Activated CD8-positive, alpha-beta T cell treated with anti-CD3 and anti-CD28 coated beads, Interleukin-2, amount 10 ng/mL, durations not matched to agents 7 days and 5 days (primary cell): ENCODE measurements around the gene RASAL1. TPM values are rescaled to one million over a fixed set of nuclear protein-coding genes. Genes with fewer than 3 reads are reported as not detected.

Experiments
- ATAC-seq: fragments of 150-1000 bp; cut with Tn5 transposase; one replicate; pipeline ENCODE4 v1.10.0; 2021; ENCODE audit warnings: moderate library complexity
- CTCF ChIA-PET: fragments of 350-600 bp; sonication (Branson Sonifier 250); formaldehyde crosslinking; loops from one replicate; lab custom pipeline; 2021; ENCODE audit warnings: antibody characterized with exemption; lab: Charles Lee
- POLR2A ChIA-PET: fragments of 350-600 bp; sonication (Branson Sonifier 250); formaldehyde crosslinking; loops from one replicate; lab custom pipeline; 2021; ENCODE audit warnings: antibody characterized with exemption; lab: Charles Lee
- DNase-seq: peaks from one replicate; pipeline ENCODE4 v3.0.0-alpha.2; 2020
- H3K27ac Mint-ChIP-seq: one replicate; pipeline ENCODE4 v1.8.0; 2021; ENCODE audit warnings: mild to moderate bottlenecking, mixed read lengths
- H3K27me3 Mint-ChIP-seq: one replicate; pipeline ENCODE4 v1.8.0; 2021; ENCODE audit warnings: low read depth, mixed read lengths
- H3K36me3 Mint-ChIP-seq: one replicate; pipeline ENCODE4 v1.8.0; 2021; ENCODE audit warnings: low read depth, mixed read lengths
- H3K4me1 Mint-ChIP-seq: one replicate; pipeline ENCODE4 v1.8.0; 2021; ENCODE audit warnings: low read depth, mixed read lengths
- H3K4me3 Mint-ChIP-seq: one replicate; pipeline ENCODE4 v1.8.0; 2021; ENCODE audit warnings: mild to moderate bottlenecking, mixed read lengths
- H3K9me3 Mint-ChIP-seq: one replicate; pipeline ENCODE4 v1.8.0; 2022; ENCODE audit warnings: mixed read lengths; ENCODE audit not compliant: insufficient read depth
- total RNA-seq, 2 experiments: library from RNA; stranded (reverse); gene quantifications; one replicate each; pipeline ENCODE4 v1.2.3, GENCODE V29; 2021

The RASAL1 gene
- total RNA-seq, 2 experiments from 2014 or later = 0.26 to 0.47 TPM

DNA sequence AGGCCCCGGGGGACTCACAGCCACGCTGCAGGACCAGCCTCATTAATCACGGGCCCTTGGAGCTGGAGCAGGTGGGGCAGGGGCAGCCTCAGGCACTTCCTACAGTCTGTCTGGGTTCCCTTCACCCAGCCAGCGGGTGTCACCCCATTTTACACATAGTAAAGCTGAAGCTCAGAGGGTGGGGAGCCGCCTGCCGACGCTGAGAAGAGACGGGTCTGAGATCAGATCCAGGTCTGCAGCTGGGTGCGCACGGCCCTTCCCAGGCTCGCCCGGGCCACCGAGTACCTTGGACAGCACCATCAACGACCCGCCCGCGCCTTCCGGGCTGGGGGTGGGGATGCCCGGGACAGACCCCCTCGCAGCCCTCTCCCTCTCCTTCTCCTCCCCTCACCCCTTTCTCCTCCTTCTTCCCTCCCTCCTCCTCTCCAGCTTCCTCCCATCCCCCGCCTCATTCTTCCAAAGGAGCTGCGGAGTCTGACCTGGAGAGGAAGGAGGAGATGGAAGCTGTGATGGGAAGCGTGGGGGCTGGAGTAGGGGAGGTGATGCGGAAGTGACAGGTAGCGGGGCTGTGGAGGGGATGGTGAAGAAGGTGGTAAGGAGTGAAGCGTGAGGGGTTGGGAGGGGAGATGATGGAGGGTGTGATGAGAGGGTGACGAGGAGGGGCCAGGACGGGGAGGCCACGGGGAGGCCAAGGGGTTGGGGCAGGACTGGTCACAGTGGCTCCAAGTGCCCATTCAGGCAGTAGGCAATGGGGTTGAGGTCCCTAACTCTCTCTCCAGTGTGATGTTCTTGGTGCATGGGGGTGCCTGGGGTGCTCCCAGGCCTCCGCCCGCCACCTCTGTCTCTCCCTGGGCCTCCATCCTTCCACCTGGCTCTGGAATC lies 70.2 kb downstream of the RASAL1 start:
- ChIA-PET POLR2A (no interaction called here), CTCF (interaction anchor here (0.7 to 2.7 kb wide), 2 partner anchors 17 to 38 kb away, joined by 4 to 7 read pairs; no protein-coding TSS in a partner anchor)
- H3K4me1 Mint-ChIP-seq = peaks cover 12% of the 10 kb centered on the region
- no peaks in the 10 kb centered on the region for H3K27me3 Mint-ChIP-seq
- no peak overlapping the region for H3K4me3 Mint-ChIP-seq
- no peaks in the 10 kb centered on the region for H3K36me3 Mint-ChIP-seq
- no peak overlapping the region for H3K27ac Mint-ChIP-seq
- ATAC-seq = no peak
- H3K9me3 Mint-ChIP-seq = no peaks in the 10 kb centered on the region
- no peak for DNase-seq

DNA sequence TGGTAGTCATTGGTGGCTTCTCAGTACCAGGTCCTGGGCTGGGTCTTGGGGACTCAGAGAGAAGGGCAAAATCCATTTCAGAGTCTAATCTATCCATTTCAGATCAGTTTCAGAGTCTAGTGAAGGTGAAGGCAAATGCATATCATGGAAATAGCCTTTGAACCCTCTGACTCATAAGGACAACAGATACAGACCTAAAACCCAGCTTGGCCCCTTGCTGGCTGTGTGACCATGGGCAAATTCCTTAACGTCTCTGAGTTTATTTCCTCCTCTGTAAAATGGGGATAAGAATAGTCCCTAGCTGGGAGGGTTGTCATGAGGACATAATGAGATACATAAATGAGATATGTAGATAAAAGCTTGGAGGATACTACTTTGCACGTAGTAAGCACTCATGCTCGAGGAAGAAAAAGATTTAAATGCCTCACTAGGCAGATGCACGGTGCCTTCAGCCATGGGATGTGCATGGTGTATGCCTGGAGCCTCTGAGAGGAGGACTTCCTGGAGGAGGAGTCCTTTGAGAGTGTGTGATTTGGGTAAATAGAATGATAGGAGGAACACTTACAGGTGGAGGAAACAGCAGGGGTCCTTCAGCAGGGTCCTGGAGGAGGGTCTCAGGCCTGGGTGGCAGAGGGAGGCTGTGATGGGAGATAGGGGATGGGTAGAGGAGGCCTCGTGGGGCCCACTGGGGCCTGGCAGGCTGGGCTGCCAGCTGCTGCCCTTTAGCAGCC lies 71.0 kb downstream of the RASAL1 start:
- no peak overlapping the region for H3K4me3 Mint-ChIP-seq
- ChIA-PET POLR2A (no interaction called here), CTCF (no interaction called here)
- ATAC-seq = no peak
- peaks cover 4% of the 10 kb centered on the region for H3K4me1 Mint-ChIP-seq
- H3K9me3 Mint-ChIP-seq = no peaks in the 10 kb centered on the region
- DNase-seq = no peak
- no peaks in the 10 kb centered on the region for H3K27me3 Mint-ChIP-seq
- H3K27ac Mint-ChIP-seq = no peak overlapping the region
- no peaks in the 10 kb centered on the region for H3K36me3 Mint-ChIP-seq

DNA sequence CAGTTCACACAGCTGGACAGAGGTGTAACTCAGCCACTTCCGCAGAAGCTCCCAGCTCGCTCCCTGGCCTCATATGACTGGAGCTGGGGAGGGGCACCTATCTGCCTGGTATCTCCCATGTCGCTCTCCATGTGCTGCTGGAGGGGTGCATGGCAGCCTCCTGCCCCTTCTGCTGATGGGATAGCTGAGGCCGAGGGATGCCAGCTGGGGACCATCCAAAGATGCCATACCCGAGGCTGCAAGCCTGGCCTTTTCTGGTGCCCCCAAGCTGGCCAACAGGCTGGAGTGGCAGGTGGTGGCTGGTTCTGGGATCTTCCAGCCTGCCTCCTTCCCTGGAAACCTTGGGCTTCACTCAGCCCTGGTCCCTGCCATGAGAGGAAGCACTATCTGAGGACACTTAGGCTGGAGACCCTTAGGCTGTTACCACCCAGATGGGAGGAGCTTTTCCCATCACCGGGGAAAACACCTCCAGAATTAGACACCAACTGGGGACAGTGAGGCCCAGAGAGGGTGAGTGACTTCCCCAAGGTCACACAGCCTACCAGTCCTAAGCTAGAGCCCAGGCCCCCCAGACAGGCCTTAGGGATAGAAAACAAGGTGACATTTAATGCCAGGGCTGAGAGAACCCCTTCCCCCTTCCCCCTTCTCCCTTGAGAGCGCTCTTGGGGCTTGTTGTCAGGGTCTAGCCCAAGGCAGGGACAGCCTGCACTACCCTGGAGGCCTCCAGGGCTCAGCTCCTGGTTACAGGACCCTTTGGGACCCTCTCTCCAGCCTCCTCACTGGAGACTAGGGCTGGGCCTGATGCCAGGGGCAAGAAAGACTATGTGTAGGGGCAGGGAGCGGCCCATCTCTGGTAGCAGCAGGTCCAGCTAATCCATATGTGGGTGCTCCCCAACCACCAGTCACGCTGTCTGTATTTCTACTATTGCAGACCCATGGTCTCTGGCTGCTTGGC lies 71.9 kb downstream of the RASAL1 start:
- H3K4me3 Mint-ChIP-seq = no peak overlapping the region
- POLR2A ChIA-PET = no interaction called here
- no peaks in the 10 kb centered on the region for H3K36me3 Mint-ChIP-seq
- CTCF ChIA-PET = interaction anchor here (0.9 kb wide), 1 partner anchor 36 kb away, joined by 3 read pairs; no protein-coding TSS in a partner anchor
- H3K4me1 Mint-ChIP-seq = no peaks in the 10 kb centered on the region
- no peaks in the 10 kb centered on the region for H3K27me3 Mint-ChIP-seq
- H3K27ac Mint-ChIP-seq = no peak overlapping the region
- no peaks in the 10 kb centered on the region for H3K9me3 Mint-ChIP-seq
- ATAC-seq (no peak), DNase-seq (no peak)

DNA sequence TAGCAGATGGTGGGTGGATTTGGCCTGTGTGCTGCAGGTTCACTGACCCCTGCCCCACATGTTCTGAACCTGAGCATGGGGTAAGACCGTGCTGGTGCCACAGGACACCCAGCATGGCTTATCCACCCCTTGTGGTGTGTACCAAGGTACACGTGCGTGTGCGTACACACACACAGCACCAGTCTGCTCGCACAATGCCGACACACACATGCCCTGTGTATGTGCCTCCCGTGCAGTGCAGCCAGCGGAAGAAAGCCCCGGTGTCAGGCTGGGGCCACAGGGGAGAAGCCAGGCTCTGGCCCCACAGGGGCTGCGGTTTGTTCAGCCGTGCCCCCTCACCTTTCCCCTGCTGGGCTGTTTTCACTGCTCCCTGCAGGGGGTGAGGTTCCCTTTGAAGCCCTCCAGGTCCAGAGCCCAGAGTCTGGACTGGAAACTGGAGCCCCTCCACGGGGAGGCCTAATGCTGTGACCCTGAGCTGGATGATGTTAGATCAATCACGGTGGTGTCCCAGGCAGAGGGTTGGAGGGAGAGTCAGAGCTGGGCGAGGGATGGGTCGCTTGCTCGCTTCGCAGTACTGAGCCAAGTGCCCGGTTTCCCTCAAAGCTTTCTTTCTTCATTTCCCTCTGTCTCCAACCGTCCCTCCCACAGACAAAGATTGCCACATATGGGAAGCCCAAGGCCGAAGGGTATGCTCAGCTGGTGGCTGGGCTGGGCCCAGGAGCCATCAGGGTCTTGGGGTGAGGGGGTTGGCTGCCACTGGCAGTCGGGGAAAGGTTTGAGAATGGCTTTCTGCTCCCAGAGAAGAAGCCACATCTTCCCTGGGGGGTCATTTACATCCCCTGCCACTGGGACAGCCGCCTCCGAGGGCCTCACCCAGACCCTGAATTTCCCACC lies 72.8 kb downstream of the RASAL1 start:
- no peak for ATAC-seq
- Mint-ChIP-seq H3K9me3 (no peaks in the 10 kb centered on the region), H3K4me1 (no peaks in the 10 kb centered on the region), H3K36me3 (no peaks in the 10 kb centered on the region), H3K4me3 (no peak overlapping the region), H3K27me3 (no peaks in the 10 kb centered on the region), H3K27ac (no peak overlapping the region)
- ChIA-PET POLR2A (no interaction called here), CTCF (interaction anchor here (0.9 to 1.2 kb wide), 3 partner anchors 14 to 70 kb away, joined by 3 read pairs; no protein-coding TSS in a partner anchor)
- DNase-seq = no peak

DNA sequence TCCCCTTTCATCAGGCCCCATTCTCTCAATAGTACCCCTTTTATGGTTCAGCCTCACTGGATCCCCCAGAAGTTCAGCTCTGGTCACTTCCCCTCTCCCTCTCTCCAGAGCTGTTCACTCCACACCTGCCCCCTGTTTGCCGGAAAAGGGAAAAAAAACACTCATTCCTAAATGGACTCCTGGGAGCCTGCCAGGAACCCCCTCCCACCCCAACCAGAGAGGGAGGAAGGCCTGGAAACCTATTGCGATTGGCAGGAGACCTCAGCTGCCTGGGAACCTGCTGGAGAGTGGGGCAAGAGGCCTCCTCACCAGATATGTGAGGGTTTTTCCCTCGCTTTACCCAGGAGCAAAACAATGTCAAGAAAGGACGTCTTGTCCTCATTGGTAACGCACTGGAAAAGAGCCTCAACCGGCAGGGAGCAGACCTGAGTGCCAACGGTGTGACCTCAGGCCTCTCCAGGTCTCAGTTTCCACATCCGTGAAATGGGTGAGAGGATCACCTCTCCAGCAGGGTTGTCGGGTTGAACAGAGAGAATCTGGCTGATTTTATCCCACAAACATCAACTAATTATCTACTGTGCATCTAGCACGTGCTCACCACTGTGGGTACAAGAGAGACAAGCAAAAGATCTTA lies 74.4 kb downstream of the RASAL1 start:
- H3K36me3 Mint-ChIP-seq = no peaks in the 10 kb centered on the region
- DNase-seq = no peak
- no peak for ATAC-seq
- POLR2A ChIA-PET = interaction anchor here (1.0 kb wide), 1 partner anchor 12 kb away, joined by 3 read pairs; no protein-coding TSS in a partner anchor
- H3K27ac Mint-ChIP-seq = no peak overlapping the region
- CTCF ChIA-PET = interaction anchor here (1.2 kb wide), 1 partner anchor 12 kb away, joined by 3 read pairs; no protein-coding TSS in a partner anchor
- H3K9me3 Mint-ChIP-seq = no peaks in the 10 kb centered on the region
- no peaks in the 10 kb centered on the region for H3K4me1 Mint-ChIP-seq
- peaks cover 3% of the 10 kb centered on the region for H3K27me3 Mint-ChIP-seq
- H3K4me3 Mint-ChIP-seq = no peak overlapping the region

DNA sequence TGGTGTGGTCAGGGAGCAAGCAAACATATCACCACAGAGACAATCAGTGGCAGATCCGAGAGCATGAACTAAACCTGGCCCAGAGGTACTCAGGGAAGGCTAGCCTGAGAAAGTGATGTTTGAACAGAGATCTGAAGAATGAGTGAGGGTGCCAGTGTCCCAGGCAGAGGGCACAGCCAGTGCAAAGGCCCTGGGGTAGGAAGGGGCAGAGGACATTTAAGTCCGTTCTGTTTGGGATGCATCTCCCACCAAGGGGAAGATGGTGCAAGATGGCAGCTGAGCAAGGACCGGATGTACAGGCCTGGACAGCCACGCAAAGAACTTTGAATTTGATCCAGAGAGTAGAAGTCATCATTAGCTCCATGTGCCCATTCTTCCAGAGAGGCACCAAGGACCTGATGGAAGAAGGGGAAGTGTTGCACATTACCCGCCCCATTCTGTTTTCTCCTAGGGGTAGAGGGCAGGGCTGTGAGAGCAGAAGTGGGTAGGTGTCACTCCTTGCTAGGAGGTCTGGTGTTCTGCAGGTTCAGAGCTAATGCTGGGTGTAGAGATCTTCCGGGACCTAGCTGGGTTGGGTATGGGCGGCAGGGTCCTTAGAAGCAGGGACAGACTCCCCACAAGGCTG lies 75.1 kb downstream of the RASAL1 start:
- H3K4me1 Mint-ChIP-seq = no peaks in the 10 kb centered on the region
- no peak for ATAC-seq
- no peak overlapping the region for H3K4me3 Mint-ChIP-seq
- H3K9me3 Mint-ChIP-seq = no peaks in the 10 kb centered on the region
- no peaks in the 10 kb centered on the region for H3K36me3 Mint-ChIP-seq
- ChIA-PET POLR2A (interaction anchor here (1.0 kb wide), 1 partner anchor 11 kb away, joined by 3 read pairs; no protein-coding TSS in a partner anchor), CTCF (no interaction called here)
- DNase-seq = no peak
- no peak overlapping the region for H3K27ac Mint-ChIP-seq
- H3K27me3 Mint-ChIP-seq = peaks cover 11% of the 10 kb centered on the region

DNA sequence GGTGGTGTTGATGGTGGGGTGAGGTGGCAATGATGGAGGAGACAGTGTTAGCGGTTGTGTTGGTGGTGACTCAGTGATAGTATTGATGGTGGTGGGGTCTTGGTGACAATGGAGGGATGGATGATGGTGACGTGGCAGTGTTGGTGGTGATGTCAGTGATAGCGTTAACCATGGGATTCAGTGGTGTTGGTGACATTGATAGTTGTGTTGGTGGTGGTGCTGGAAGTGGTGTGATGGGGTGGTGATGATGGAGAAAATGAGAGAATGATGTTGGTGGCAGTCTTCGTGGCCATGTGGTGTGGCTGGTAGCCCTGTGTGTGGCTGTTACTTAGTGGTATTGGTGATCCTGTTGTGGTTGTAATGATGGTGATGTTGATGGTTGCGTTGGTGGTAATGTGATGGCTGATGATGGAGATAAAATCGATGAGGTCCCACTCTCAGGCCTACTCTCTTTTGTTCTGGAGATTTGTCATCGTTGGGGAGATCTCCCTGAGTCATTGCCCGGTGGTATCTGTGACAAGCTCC lies 76.4 kb downstream of the RASAL1 start:
- ChIA-PET CTCF (no interaction called here), POLR2A (no interaction called here)
- Mint-ChIP-seq H3K4me1 (no peaks in the 10 kb centered on the region), H3K27ac (no peak overlapping the region), H3K36me3 (no peaks in the 10 kb centered on the region), H3K27me3 (peaks cover 22% of the 10 kb centered on the region), H3K9me3 (no peaks in the 10 kb centered on the region), H3K4me3 (no peak overlapping the region)
- ATAC-seq (no peak), DNase-seq (no peak)

DNA sequence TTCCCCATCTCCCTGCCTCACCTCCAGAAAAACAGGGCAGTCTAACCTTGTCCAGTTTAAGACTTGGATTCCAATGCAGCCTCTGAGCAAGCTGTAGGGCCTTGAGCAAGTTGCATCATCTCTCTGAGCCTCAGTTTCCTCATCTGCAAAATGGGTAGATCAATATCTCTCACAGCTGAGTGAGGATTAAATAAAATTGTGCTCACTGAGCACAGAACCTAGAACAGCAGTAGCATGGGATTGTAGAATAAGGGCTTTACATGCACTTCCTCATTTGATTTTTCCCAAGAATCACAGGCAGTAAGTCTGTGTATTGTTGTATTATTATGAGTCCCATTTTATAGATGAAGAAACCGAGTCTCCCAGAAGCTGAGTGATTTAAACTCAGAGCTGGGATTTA lies 77.0 kb downstream of the RASAL1 start:
- POLR2A ChIA-PET = no interaction called here
- Mint-ChIP-seq H3K27ac (no peak overlapping the region), H3K4me1 (no peaks in the 10 kb centered on the region), H3K36me3 (no peaks in the 10 kb centered on the region), H3K4me3 (no peak overlapping the region), H3K9me3 (no peaks in the 10 kb centered on the region), H3K27me3 (peaks cover 22% of the 10 kb centered on the region)
- ATAC-seq = no peak
- no peak for DNase-seq
- CTCF ChIA-PET = no interaction called here

DNA sequence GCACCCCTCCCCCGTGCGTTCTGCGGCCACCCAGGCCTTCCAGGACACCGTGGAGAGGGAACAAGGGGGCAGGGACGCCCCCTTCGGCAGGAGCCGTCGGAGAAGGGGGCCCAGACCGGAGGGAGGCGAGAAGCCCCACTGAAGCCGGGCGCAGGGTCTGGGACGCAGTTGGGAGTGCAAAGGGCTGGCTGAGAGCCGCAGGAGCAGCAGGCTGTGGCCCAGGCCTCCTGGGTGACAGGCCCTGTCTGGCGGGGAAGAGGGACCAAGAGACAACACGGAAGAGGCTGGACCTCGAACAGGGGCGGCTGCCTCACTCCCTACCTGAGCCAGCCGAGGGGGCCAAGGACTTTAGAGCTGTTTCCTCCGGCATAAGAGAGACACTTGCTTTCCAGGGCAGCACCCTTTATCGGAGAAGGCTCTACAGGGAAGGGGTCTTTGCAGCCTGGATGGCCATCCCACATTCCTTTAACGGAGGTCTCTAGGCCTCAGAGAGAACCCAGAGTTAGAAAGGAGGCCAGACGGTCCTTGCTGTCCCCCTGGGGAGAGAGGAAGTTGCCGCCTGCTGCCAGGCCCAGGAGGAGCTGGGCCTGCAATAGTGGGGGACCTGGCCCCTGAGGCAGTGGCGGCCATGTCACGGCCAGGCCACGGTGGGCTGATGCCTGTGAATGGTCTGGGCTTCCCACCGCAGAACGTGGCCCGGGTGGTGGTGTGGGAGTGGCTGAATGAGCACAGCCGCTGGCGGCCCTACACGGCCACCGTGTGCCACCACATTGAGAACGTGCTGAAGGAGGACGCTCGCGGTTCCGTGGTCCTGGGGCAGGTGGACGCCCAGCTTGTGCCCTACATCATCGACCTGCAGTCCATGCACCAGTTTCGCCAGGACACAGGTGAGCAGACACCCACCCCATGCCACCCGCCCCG lies 77.7 kb downstream of the RASAL1 start:
- ChIA-PET POLR2A (no interaction called here), CTCF (interaction anchor here (1.3 kb wide), 1 partner anchor 40 kb away, joined by 3 read pairs; no protein-coding TSS in a partner anchor)
- Mint-ChIP-seq H3K36me3 (no peaks in the 10 kb centered on the region), H3K4me3 (no peak overlapping the region), H3K4me1 (no peaks in the 10 kb centered on the region), H3K27ac (no peak overlapping the region), H3K9me3 (no peaks in the 10 kb centered on the region), H3K27me3 (peaks cover 23% of the 10 kb centered on the region)
- DNase-seq = no peak
- no peak for ATAC-seq
